GM12892 (cell line): ENCODE results near the gene OR1F1.
"Not testable (repeated sequence)": the region's sequence is repeated elsewhere in the genome, so short reads cannot be mapped to it uniquely, and the experiment has no call there.

Source experiments
- DNase-seq: peaks from one replicate; pipeline ENCODE4 v3.0.0; 2011; ENCODE audit not compliant: insufficient read length
- FAIRE-seq: peaks from 2 replicates; lab custom pipeline; 2011; peaks lifted over from hg19 to GRCh38; lab: Jason Lieb, UNC
- POLR2A ChIP-seq: IDR thresholded peaks from 2 replicates; pipeline ENCODE4 v1.6.1; 2011; ENCODE audit warnings: low read depth, low read length, control low read depth
- POLR2AphosphoS5 ChIP-seq: IDR thresholded peaks from 2 replicates; pipeline ENCODE4 v1.6.1; 2011; ENCODE audit warnings: low read depth, low read length, control low read depth
- TAF1 ChIP-seq: IDR thresholded peaks from 2 replicates; pipeline ENCODE4 v1.6.1; 2011; ENCODE audit warnings: low read depth, mild to moderate bottlenecking, control low read depth, low read length, borderline replicate concordance

Gene OR1F1

DNA sequence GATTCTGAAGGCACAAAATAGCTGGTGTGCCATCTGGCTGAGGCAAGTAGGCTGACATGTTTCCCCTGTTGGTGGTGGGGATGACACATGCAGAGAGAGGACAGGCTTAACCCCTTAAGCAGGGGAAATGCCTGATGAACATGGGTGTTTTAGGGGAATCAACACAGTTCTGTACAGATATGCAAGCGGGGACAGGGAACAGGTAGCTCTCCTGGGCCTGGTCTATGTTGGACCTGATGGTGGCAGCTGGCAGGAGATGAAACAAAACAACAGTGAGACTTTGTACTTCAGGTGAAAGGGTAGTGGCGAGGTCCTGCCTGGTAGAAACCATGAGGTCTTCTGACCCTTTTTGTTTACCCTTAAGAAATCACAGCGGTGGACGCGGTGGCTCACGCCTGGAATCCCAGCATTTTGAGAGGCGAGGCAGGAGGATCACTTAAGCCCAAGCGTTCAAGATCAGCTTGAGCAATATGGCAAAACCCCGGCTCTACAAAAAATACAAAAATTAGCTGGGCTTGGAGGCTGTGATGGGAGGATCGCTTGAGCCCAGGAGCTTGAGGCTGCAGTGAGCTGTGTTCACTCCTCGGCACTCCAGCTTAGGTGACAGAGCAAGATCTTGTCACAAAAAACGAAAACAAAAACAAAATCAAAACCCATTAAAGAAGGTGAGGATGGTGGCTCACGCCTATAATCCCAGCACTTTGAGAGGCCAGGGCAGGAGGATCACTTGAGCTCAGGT is 10.5 kb downstream of the OR1F1 start:
- no peak for DNase-seq
- TF ChIP-seq POLR2AphosphoS5 (no peak), POLR2A (no peak), TAF1 (no peak)
- no peak for FAIRE-seq

DNA sequence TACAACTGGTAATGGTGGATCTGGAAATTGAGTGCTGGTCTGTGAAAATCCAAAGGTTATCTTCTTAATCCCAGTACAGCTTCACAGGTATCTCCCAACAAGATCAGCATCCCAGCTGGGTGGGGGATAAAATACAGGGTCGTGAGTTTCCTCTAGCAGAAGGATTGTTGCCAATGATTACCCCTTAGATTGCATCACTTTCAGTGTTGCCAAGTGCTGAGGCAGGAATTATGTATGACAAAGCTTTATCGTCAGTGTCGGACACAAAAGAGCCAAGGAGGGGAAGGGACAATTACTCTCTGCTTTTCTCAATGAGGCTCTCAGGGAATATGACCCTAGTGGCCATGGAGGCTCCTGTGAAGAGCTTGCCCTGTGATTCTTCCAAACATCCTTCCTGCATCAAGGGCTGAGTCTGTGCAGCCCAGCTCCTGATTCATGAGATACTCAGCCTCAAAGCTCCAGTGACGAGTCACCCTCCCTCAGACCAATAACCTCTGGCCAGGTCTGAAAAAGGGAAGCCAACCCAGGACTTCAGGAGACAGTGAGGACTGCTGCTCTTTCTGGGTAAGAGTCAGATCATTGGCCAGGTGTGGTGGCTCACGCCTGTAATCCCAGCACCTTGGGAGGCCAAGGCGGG is 15.0 kb downstream of the OR1F1 start:
- FAIRE-seq: no peak
- TF ChIP-seq POLR2AphosphoS5 (no peak), TAF1 (no peak)
- DNase-seq: no peak

DNA sequence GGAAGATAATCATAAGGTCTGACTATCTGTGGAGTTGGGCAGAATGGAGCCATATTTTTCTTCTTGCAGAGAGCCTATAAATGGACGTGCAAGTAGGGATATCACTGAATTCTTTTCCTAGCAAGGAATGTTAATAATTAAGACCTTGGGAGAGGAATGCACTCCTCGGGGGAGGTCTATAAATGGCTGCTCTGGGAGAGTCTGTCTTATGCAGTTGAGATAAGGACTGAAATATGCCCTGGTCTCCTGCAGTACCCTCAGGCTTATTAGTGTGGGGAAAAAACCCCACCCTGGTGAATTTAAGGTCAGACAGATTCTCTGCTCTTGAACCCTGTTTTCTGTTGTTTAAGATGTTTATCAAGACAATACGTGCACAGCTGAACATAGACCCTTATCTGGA is 17.9 kb downstream of the OR1F1 start:
- FAIRE-seq, DNase-seq: not testable (repeated sequence)

DNA sequence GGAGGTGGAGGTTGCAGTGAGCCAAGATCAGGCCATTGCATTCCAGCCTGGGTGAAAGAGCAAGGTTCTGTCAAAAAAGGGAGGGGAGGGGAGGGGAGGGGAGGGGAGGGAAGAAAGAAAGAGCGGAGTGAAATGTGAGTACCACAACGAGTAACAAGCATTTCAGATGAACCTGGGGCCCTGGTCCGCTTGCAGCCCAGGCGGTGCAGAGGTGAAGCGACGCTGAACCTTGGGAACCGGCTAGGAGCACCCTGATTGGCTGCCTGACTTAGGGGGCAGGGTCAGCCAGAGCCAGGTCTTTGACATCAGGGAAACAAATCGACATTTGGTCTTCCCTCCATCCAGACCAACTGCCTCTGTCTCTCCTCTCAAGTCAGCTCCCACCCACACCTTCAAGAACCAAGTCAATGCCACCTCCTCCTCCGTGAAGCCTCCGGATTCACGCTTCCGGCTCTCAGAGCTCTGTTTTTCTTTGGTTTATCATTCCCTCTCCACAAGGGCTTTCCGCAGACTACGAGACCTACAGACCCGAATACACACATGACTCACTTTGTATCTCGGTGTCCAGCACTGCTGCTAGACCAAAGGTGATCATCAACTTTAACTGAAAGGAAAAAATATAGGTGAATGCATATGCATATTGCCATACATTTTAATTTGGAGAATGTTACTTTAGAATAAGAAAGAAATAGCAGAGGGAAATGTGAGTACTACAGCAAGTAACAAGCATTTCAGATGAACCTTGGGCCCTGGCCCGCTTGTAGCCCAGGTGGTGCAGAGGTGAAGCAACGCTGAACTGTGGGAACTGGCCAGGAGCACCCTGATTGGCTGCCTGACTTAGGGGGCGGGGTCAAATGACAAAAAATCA is 19.3 kb downstream of the OR1F1 start:
- FAIRE-seq (no peak), DNase-seq (no peak)
- no peak for TF ChIP-seq TAF1
- TF ChIP-seq POLR2A: no peak
- TF ChIP-seq POLR2AphosphoS5: no peak

DNA sequence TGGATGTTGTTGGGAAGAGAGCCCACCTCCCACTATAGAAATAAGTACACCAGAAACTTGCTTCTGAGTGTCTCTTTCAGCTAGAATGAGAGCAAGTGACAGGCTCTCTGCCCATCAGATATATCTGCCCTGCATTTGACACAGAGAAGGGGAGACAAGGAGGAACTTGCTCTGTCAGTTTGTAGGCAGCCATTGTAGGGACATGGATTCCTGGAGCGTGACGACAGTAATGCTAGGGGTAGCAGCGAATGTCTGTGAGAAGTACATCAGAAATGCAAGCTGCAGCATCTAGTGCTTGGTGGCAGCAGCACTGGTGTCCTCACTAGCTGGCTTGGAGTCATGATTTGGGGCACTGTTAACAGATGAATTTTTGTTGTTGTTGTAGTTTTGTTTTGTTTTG is 24.0 kb downstream of the OR1F1 start:
- no peak for TF ChIP-seq TAF1
- no peak for TF ChIP-seq POLR2AphosphoS5
- TF ChIP-seq POLR2A: no peak
- FAIRE-seq: no peak
- no peak for DNase-seq

DNA sequence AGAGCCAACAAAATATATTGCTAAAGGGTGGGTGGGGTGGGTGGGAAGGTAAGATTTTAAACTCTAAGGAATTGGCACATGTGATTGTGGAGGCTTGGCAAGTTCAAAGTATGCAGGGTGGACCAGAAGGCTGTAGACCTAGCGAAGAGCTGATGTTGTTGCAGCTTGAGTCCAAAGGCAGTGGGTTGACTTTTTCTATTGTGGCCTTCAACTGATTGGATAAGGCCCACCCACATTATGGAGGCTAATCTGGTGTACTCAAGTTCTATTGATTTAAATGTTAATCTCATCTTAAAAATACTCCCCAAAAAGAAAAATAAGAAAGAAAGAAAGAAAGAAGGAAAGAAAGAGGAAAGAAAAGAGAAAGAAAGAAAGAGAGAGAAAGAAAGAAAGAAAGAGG is 24.6 kb downstream of the OR1F1 start:
- TF ChIP-seq POLR2AphosphoS5: no peak
- TF ChIP-seq POLR2A: no peak
- no peak for TF ChIP-seq TAF1
- FAIRE-seq (no peak), DNase-seq (no peak)

DNA sequence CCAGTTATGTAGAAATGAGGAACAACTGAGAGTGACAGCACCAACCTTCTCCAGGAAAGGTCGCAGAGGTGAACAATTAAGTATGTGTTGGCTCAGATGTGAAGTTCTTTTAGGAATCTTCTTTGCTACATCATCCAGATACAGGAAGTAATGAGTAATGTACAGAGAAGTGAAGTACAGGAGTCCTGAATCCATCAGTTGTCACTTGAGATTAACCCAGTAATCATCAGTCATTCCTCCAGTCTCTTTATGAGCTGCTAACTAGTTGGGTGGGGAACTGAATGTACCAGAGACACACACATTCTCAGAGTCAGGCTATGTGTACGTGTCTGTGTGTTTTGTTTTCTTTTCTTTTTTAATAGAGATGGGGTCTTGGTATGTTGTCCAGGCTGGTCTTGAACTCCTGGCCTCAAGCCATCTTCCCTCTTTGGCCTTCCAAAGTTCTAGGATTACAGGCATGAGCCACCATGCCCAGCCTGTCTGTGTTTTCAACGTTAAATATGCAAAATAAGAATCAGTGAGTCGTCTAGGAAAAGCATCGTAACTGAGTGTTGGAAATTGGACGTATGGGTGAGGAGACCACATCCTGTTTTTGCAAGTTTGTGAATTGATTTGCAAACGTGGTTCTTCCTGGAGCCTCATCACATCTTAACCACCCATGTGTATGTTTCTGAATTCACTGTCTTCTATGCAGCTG is 27.0 kb downstream of the OR1F1 start:
- TF ChIP-seq TAF1 (no peak), POLR2AphosphoS5 (no peak), POLR2A (no peak)
- FAIRE-seq: no peak
- no peak for DNase-seq

DNA sequence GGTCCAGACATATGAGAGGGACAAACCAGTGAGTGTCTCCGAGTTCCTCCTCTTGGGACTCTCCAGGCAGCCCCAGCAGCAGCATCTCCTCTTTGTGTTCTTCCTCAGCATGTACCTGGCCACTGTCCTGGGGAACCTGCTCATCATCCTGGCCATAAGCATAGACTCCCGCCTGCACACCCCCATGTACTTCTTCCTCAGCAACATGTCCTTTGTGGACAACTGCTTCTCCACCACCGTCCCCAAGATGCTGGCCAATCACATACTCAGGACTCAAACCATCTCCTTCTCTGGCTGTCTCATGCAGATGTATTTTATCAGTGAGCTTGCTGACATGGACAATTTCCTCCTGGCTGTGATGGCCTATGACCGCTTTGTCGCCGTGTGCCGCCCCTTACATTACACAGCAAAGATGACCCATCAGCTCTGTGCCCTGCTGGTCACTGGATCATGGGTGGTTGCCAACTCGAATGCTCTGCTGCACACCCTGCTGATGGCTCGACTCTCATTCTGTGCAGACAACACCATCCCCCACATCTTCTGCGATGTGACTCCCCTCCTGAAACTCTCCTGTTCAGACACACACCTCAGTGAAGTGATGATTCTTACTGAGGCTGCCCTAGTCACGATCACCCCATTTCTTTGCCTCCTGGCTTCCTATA is 27.7 kb downstream of the OR1F1 start:
- DNase-seq: no peak
- TF ChIP-seq POLR2A: no peak
- no peak for TF ChIP-seq POLR2AphosphoS5
- no peak for TF ChIP-seq TAF1
- no peak for FAIRE-seq

DNA sequence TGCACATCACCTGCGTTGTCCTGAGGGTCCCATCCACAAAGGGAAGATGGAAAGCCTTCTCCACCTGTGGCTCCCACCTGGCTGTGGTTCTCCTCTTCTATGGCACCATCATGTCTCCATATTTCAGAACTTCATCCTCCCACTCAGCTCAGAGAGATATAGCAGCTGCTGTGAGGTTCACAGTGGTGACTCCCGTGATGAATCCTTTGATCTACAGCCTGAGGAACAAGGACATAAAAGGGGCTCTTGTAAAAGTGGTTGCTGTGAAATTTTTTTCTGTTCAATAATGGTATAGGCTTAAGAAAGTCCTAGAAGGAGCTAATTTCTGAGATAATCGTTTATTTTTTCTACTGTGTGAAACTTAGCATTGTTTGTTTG is 28.2 kb downstream of the OR1F1 start:
- DNase-seq (no peak), FAIRE-seq (no peak)
- TF ChIP-seq TAF1: no peak
- TF ChIP-seq POLR2AphosphoS5: no peak
- no peak for TF ChIP-seq POLR2A

DNA sequence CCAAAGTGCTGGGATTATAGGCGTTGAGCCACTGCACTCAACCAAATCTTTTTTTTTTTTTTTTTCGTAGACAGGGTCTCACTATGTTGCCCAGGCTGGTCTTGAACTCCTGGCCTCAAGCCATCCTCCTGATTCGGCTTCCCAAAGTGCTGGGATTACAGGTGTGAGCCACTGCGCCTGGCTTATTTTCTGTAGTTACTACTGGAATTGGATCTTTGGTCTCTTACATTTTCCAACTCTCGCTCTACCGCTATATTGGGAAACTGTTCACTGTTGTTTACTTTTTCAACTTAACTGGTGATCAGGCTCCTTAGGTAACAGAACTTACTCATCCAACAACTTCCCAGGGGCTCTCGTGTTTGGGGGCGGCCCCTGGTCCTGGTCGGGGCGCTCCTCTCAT is 32.8 kb downstream of the OR1F1 start:
- TF ChIP-seq TAF1 (no peak), POLR2A (no peak), POLR2AphosphoS5 (no peak)
- FAIRE-seq (no peak), DNase-seq (no peak)
